Liver (tissue), 3 donors: Measurements from ENCODE around the gene STXBP6.
A peak's percentile ranks its signal among the peaks of the same experiment; 100 is the strongest.

ENCODE experiments used
- ATF3 ChIP-seq: IDR thresholded peaks from 2 replicates; pipeline ENCODE4 v1.6.1; 2016; ENCODE audit warnings: antibody characterized with exemption
- CTCF ChIP-seq: fragments of 150-350 bp; IDR thresholded peaks from 2 replicates; pipeline ENCODE4 v1.5.1; 2017; ENCODE audit warnings: improper control_type of control experiment, low read depth, low read length; ENCODE audit not compliant: missing input control
- FOXA1 ChIP-seq: IDR thresholded peaks from 2 replicates; pipeline ENCODE4 v1.6.1; 2016; ENCODE audit warnings: antibody characterized with exemption
- HNF4A ChIP-seq, 2 donors: conservative IDR thresholded peaks; 2 replicates each; pipeline ENCODE4 v1.6.1; 2016; ENCODE audit warnings: antibody characterized with exemption in 2 of 2, mild to moderate bottlenecking in 2 of 2
- MAX ChIP-seq: IDR thresholded peaks from 2 replicates; pipeline ENCODE4 v1.6.1; 2016; ENCODE audit warnings: antibody characterized with exemption
- RAD21 ChIP-seq, 2 donors: IDR thresholded peaks; 2 replicates each; pipeline ENCODE4 v1.6.1; 2016; ENCODE audit warnings: antibody characterized with exemption in 2 of 2, mild to moderate bottlenecking in 2 of 2
- REST ChIP-seq: IDR thresholded peaks from 2 replicates; pipeline ENCODE4 v1.6.1; 2016; ENCODE audit warnings: antibody characterized with exemption, mild to moderate bottlenecking
- SP1 ChIP-seq: IDR thresholded peaks from 2 replicates; pipeline ENCODE4 v1.6.1; 2018; ENCODE audit warnings: antibody characterized with exemption, mild to moderate bottlenecking
- TAF1 ChIP-seq: conservative IDR thresholded peaks from 2 replicates; pipeline ENCODE4 v1.6.1; 2016; ENCODE audit warnings: antibody characterized with exemption, mild to moderate bottlenecking
- YY1 ChIP-seq: IDR thresholded peaks from 2 replicates; pipeline ENCODE4 v1.6.1; 2016; ENCODE audit warnings: antibody characterized with exemption, mild to moderate bottlenecking
- donor health status: healthy.
- donor health status: healthy.

- TF ChIP-seq CTCF (peak; percentile 70), REST (no peak), FOXA1 (no peak), ATF3 (no peak), MAX (no peak), SP1 (no peak), RAD21 (IDR thresholded peaks at IDR 0.05) (peak; percentile 93 to 94), HNF4A (conservative IDR thresholded peaks at IDR 0.05) (peak in 1 of 2 donors; percentile 21), YY1 (no peak), TAF1 (no peak)
These were observed 7.3 kb downstream of the STXBP6 start for GRCh38 chr14:25042362-25043299.
